HepG2 (cell line): ENCODE data around the gene NEK3. TPM values are rescaled to one million over a fixed set of nuclear protein-coding genes. Genes with fewer than 3 reads are reported as not detected.

Experiments used
- GFI1 ChIP-seq: sonication (generic); formaldehyde crosslinking; IDR thresholded peaks from 2 replicates; pipeline ENCODE4 v1.5.0; 2020; ENCODE audit warnings: missing genetic modification reagents, mild to moderate bottlenecking, borderline replicate concordance
- HDAC2 ChIP-seq: sonication (generic); formaldehyde crosslinking; IDR thresholded peaks from 2 replicates; pipeline ENCODE4 v1.4.0; 2020; ENCODE audit warnings: missing genetic modification reagents
- KLF13 ChIP-seq: sonication (generic); formaldehyde crosslinking; IDR thresholded peaks from 2 replicates; pipeline ENCODE4 v1.4.0; 2020; ENCODE audit warnings: mild to moderate bottlenecking, missing genetic modification reagents
- KMT2B ChIP-seq: IDR thresholded peaks from 2 replicates; pipeline ENCODE4 v1.6.1; 2016; ENCODE audit warnings: missing genetic modification reagents, missing compliant biosample characterization
- MBD4 ChIP-seq: IDR thresholded peaks from 2 replicates; pipeline ENCODE4 v1.6.1; 2012; ENCODE audit warnings: low read length, inconsistent platforms, borderline replicate concordance
- MYPOP ChIP-seq: sonication (generic); formaldehyde crosslinking; IDR thresholded peaks from 2 replicates; pipeline ENCODE4 v1.8.1; 2023; ENCODE audit warnings: mild to moderate bottlenecking, moderate library complexity, missing genetic modification reagents
- POLR2AphosphoS2 ChIP-seq: IDR thresholded peaks from 2 replicates; pipeline ENCODE4 v1.6.1; 2011; ENCODE audit warnings: low read depth, low read length, improper control_type of control experiment
- RFX1 ChIP-seq: fragments of 450-650 bp; IDR thresholded peaks from 2 replicates; pipeline ENCODE4 v1.6.1; 2017
- SIX1 ChIP-seq: sonication (generic); formaldehyde crosslinking; IDR thresholded peaks from 2 replicates; pipeline ENCODE4 v1.4.0; 2020; ENCODE audit warnings: missing genetic modification reagents, borderline replicate concordance
- USF2 ChIP-seq, 2 experiments: sonication (generic) in 1 of 2; formaldehyde crosslinking in 1 of 2; IDR thresholded peaks; 2 replicates each; pipeline versions ENCODE4 v1.5.1 to v1.6.1; 2011 to 2020; ENCODE audit warnings: borderline replicate concordance in 1 of 2, low read depth in 1 of 2, low read length in 1 of 2, mild to moderate bottlenecking in 1 of 2, missing genetic modification reagents in 1 of 2, moderate library complexity in 1 of 2
- ZBTB44 ChIP-seq: sonication (generic); formaldehyde crosslinking; IDR thresholded peaks from 2 replicates; pipeline ENCODE4 v1.4.0; 2020; ENCODE audit warnings: missing genetic modification reagents
- ZNF639 ChIP-seq: conservative IDR thresholded peaks from 2 replicates; pipeline ENCODE4 v1.6.1; 2018; ENCODE audit warnings: missing genetic modification reagents
- ZNF687 ChIP-seq: sonication (generic); formaldehyde crosslinking; IDR thresholded peaks from 2 replicates; pipeline ENCODE4 v1.5.1; 2020; ENCODE audit warnings: mild to moderate bottlenecking, missing genetic modification reagents, moderate library complexity
- ZNF710 ChIP-seq: sonication (generic); formaldehyde crosslinking; IDR thresholded peaks from 2 replicates; pipeline ENCODE4 v1.5.0; 2020; ENCODE audit warnings: mild to moderate bottlenecking, missing genetic modification reagents, borderline replicate concordance
- ZSCAN22 ChIP-seq: sonication (generic); formaldehyde crosslinking; IDR thresholded peaks from 2 replicates; pipeline ENCODE4 v1.4.0; 2020; ENCODE audit warnings: mild to moderate bottlenecking, missing genetic modification reagents
- polyA plus RNA-seq, 8 experiments: library from polyadenylated mRNA; depleted of rRNA in 3 of 8; stranded (reverse) in 7 of 8; unstranded in 1 of 8; fragments of >200 nt; fragmentation: Illumina TruSeq in 4 of 8; extraction: Trizol in 4 of 8; gene quantifications; 2 replicates each; pipeline versions ENCODE4 v1.2.1 to v1.2.3, GENCODE V29; 2011 to 2016; ENCODE audit warnings: low read depth in 4 of 8, missing spikeins in 1 of 8, mixed read lengths in 1 of 8; ENCODE audit not compliant: insufficient read depth in 1 of 8
- total RNA-seq, 5 experiments: library from RNA; depleted of rRNA; stranded (reverse); fragments of >200 nt; fragmentation: Illumina TruSeq; extraction: Trizol; gene quantifications; 2 replicates each; pipeline ENCODE4 v1.2.3, GENCODE V29; 2016; ENCODE audit warnings: low read depth in 1 of 5

NEK3 gene
- total and polyA plus RNA-seq, 2 of the 13 experiments (the other 11 are each of a cell fraction or from before 2014, with no cell fraction given) = 36.7 to 68.2 TPM

GRCh38 chr13:52159159-52159982 is at the start of gene NEK3 (continued):
- TF ChIP-seq KMT2B = no peak
- peak; percentile 47; the same call in 1 of the 2 replicates for TF ChIP-seq HDAC2 (CRISPR knock-in tag)
- peak; percentile 100 for TF ChIP-seq ZNF687 (CRISPR knock-in tag)
- peak; percentile 66 for TF ChIP-seq MYPOP
- TF ChIP-seq ZNF710 (CRISPR knock-in tag) = peak; percentile 66; the same call in 1 of the 2 replicates
- no peak for TF ChIP-seq USF2 (IDR thresholded peaks at IDR 0.05; ENCODE audit: low read depth, low read length)
- TF ChIP-seq USF2 (CRISPR knock-in tag; IDR thresholded peaks at IDR 0.05; ENCODE audit: borderline replicate concordance) = no peak
- TF ChIP-seq ZSCAN22 = no peak
- peak; percentile 42 for TF ChIP-seq GFI1
- no peak for TF ChIP-seq KLF13
- TF ChIP-seq RFX1 = no peak
- no peak; the same call in 1 of the 2 replicates for TF ChIP-seq ZNF639 (CRISPR knock-in tag)
- no peak for TF ChIP-seq POLR2AphosphoS2
- TF ChIP-seq MBD4 = no peak
- peak; percentile 60; the same call in 1 of the 2 replicates for TF ChIP-seq ZBTB44
- TF ChIP-seq SIX1 (CRISPR knock-in tag) = no peak
